Measurements from ENCODE around the gene KRT71. TPM values are rescaled to one million over a fixed set of nuclear protein-coding genes. Genes with fewer than 3 reads are reported as not detected.

The KRT71 gene
- polyA plus RNA-seq, 2 donors = not detected

GRCh38 chr12:52587563-52587962 lies 34.6 kb upstream of the KRT71 start:
- Histone ChIP-seq H3K4me3 (ENCODE audit: low read depth in 1 of 2, low read length in 2 of 2) (no peak overlapping the region), H3K4me1 (ENCODE audit: control insufficient read depth in 2 of 2, insufficient read depth in 2 of 2, low read length in 1 of 2) (no peaks in the 10 kb centered on the region), H3K9me3 (ENCODE audit: control insufficient read depth in 2 of 2, insufficient read depth in 1 of 2, low read depth in 1 of 2, low read length in 1 of 2) (no peaks in the 10 kb centered on the region), H3K36me3 (ENCODE audit: control insufficient read depth in 2 of 2, insufficient read depth in 2 of 2, low read length in 1 of 2) (no peaks in the 10 kb centered on the region), H3K27me3 (ENCODE audit: control insufficient read depth in 1 of 2, insufficient read depth in 2 of 2, low read length in 2 of 2) (no peaks in the 10 kb centered on the region), H3K27ac (ENCODE audit: low read depth in 2 of 2, low read length in 1 of 2) (no peak overlapping the region)
- WGBS, 2 donors = 83 to 88% methylated on average over 17 of the region's 17 CpGs

- Histone ChIP-seq H3K4me1 (ENCODE audit: control insufficient read depth in 2 of 2, insufficient read depth in 2 of 2, low read length in 1 of 2) (peaks cover 0 to 4% of the 10 kb centered on the region in 2 donors), H3K36me3 (ENCODE audit: control insufficient read depth in 2 of 2, insufficient read depth in 2 of 2, low read length in 1 of 2) (no peaks in the 10 kb centered on the region), H3K27me3 (ENCODE audit: control insufficient read depth in 1 of 2, insufficient read depth in 2 of 2, low read length in 2 of 2) (no peaks in the 10 kb centered on the region), H3K4me3 (ENCODE audit: low read depth in 1 of 2, low read length in 2 of 2) (no peak overlapping the region), H3K27ac (ENCODE audit: low read depth in 2 of 2, low read length in 1 of 2) (no peak overlapping the region), H3K9me3 (ENCODE audit: control insufficient read depth in 2 of 2, insufficient read depth in 1 of 2, low read depth in 1 of 2, low read length in 1 of 2) (no peaks in the 10 kb centered on the region)
- WGBS, 2 donors = 68 to 75% methylated on average over 9 of the region's 9 CpGs
These were observed 33.0 kb upstream of the KRT71 start for GRCh38 chr12:52585946-52586345.

- WGBS, 2 donors = 84 to 89% methylated on average over 3 of the region's 3 CpGs
- no peaks in the 10 kb centered on the region for H3K36me3 ChIP-seq (ENCODE audit: control insufficient read depth in 2 of 2, insufficient read depth in 2 of 2, low read length in 1 of 2)
- no peak overlapping the region for H3K27ac ChIP-seq (ENCODE audit: low read depth in 2 of 2, low read length in 1 of 2)
- H3K27me3 ChIP-seq (ENCODE audit: control insufficient read depth in 1 of 2, insufficient read depth in 2 of 2, low read length in 2 of 2) = no peaks in the 10 kb centered on the region
- no peak overlapping the region for H3K4me3 ChIP-seq (ENCODE audit: low read depth in 1 of 2, low read length in 2 of 2)
- peaks cover 0 to 7% of the 10 kb centered on the region in 2 donors for H3K4me1 ChIP-seq (ENCODE audit: control insufficient read depth in 2 of 2, insufficient read depth in 2 of 2, low read length in 1 of 2)
- H3K9me3 ChIP-seq (ENCODE audit: control insufficient read depth in 2 of 2, insufficient read depth in 1 of 2, low read depth in 1 of 2, low read length in 1 of 2) = no peaks in the 10 kb centered on the region
These were observed 32.1 kb upstream of the KRT71 start for GRCh38 chr12:52585066-52585465.

- Histone ChIP-seq H3K27ac (ENCODE audit: low read depth in 2 of 2, low read length in 1 of 2) (no peak overlapping the region), H3K4me1 (ENCODE audit: control insufficient read depth in 2 of 2, insufficient read depth in 2 of 2, low read length in 1 of 2) (peaks cover 2 to 14% of the 10 kb centered on the region in 2 donors), H3K36me3 (ENCODE audit: control insufficient read depth in 2 of 2, insufficient read depth in 2 of 2, low read length in 1 of 2) (no peaks in the 10 kb centered on the region), H3K9me3 (ENCODE audit: control insufficient read depth in 2 of 2, insufficient read depth in 1 of 2, low read depth in 1 of 2, low read length in 1 of 2) (no peaks in the 10 kb centered on the region), H3K27me3 (ENCODE audit: control insufficient read depth in 1 of 2, insufficient read depth in 2 of 2, low read length in 2 of 2) (no peaks in the 10 kb centered on the region), H3K4me3 (ENCODE audit: low read depth in 1 of 2, low read length in 2 of 2) (no peak overlapping the region)
- WGBS, 2 donors = 90 to 92% methylated on average over 9 of the region's 9 CpGs
These were observed 31.3 kb upstream of the KRT71 start for GRCh38 chr12:52584156-52584682.

GRCh38 chr12:52582971-52583456 lies 30.1 kb upstream of the KRT71 start:
- Histone ChIP-seq H3K4me3 (ENCODE audit: low read depth in 1 of 2, low read length in 2 of 2) (no peak overlapping the region), H3K27ac (ENCODE audit: low read depth in 2 of 2, low read length in 1 of 2) (peak overlapping the region; percentile 69 to 82), H3K9me3 (ENCODE audit: control insufficient read depth in 2 of 2, insufficient read depth in 1 of 2, low read depth in 1 of 2, low read length in 1 of 2) (no peaks in the 10 kb centered on the region), H3K4me1 (ENCODE audit: control insufficient read depth in 2 of 2, insufficient read depth in 2 of 2, low read length in 1 of 2) (peaks cover 2 to 14% of the 10 kb centered on the region in 2 donors), H3K27me3 (ENCODE audit: control insufficient read depth in 1 of 2, insufficient read depth in 2 of 2, low read length in 2 of 2) (no peaks in the 10 kb centered on the region), H3K36me3 (ENCODE audit: control insufficient read depth in 2 of 2, insufficient read depth in 2 of 2, low read length in 1 of 2) (no peaks in the 10 kb centered on the region)
- WGBS, 2 donors = 9 to 12% methylated on average over 7 of the region's 7 CpGs

GRCh38 chr12:52582486-52582885 lies 29.5 kb upstream of the KRT71 start:
- Histone ChIP-seq H3K9me3 (ENCODE audit: control insufficient read depth in 2 of 2, insufficient read depth in 1 of 2, low read depth in 1 of 2, low read length in 1 of 2) (no peaks in the 10 kb centered on the region), H3K36me3 (ENCODE audit: control insufficient read depth in 2 of 2, insufficient read depth in 2 of 2, low read length in 1 of 2) (no peaks in the 10 kb centered on the region), H3K27ac (ENCODE audit: low read depth in 2 of 2, low read length in 1 of 2) (peak overlapping the region; percentile 69 to 82), H3K27me3 (ENCODE audit: control insufficient read depth in 1 of 2, insufficient read depth in 2 of 2, low read length in 2 of 2) (no peaks in the 10 kb centered on the region), H3K4me3 (ENCODE audit: low read depth in 1 of 2, low read length in 2 of 2) (no peak overlapping the region), H3K4me1 (ENCODE audit: control insufficient read depth in 2 of 2, insufficient read depth in 2 of 2, low read length in 1 of 2) (peaks cover 2 to 14% of the 10 kb centered on the region in 2 donors)
- 52 to 54% methylated on average over 2 of the region's 2 CpGs for WGBS, 2 donors

GRCh38 chr12:52581481-52581880 lies 28.5 kb upstream of the KRT71 start:
- 35 to 39% methylated on average over 6 of the region's 6 CpGs for WGBS, 2 donors
- H3K9me3 ChIP-seq (ENCODE audit: control insufficient read depth in 2 of 2, insufficient read depth in 1 of 2, low read depth in 1 of 2, low read length in 1 of 2) = no peaks in the 10 kb centered on the region
- H3K36me3 ChIP-seq (ENCODE audit: control insufficient read depth in 2 of 2, insufficient read depth in 2 of 2, low read length in 1 of 2) = no peaks in the 10 kb centered on the region
- peak overlapping the region; percentile 69 to 85 for H3K27ac ChIP-seq (ENCODE audit: low read depth in 2 of 2, low read length in 1 of 2)
- H3K4me3 ChIP-seq (ENCODE audit: low read depth in 1 of 2, low read length in 2 of 2) = no peak overlapping the region
- H3K27me3 ChIP-seq (ENCODE audit: control insufficient read depth in 1 of 2, insufficient read depth in 2 of 2, low read length in 2 of 2) = no peaks in the 10 kb centered on the region
- H3K4me1 ChIP-seq (ENCODE audit: control insufficient read depth in 2 of 2, insufficient read depth in 2 of 2, low read length in 1 of 2) = peaks cover 2 to 14% of the 10 kb centered on the region in 2 donors

- H3K27ac ChIP-seq (ENCODE audit: low read depth in 2 of 2, low read length in 1 of 2) = peak overlapping the region; percentile 69 to 85
- peaks cover 2 to 14% of the 10 kb centered on the region in 2 donors for H3K4me1 ChIP-seq (ENCODE audit: control insufficient read depth in 2 of 2, insufficient read depth in 2 of 2, low read length in 1 of 2)
- H3K27me3 ChIP-seq (ENCODE audit: control insufficient read depth in 1 of 2, insufficient read depth in 2 of 2, low read length in 2 of 2) = no peaks in the 10 kb centered on the region
- H3K4me3 ChIP-seq (ENCODE audit: low read depth in 1 of 2, low read length in 2 of 2) = no peak overlapping the region
- H3K9me3 ChIP-seq (ENCODE audit: control insufficient read depth in 2 of 2, insufficient read depth in 1 of 2, low read depth in 1 of 2, low read length in 1 of 2) = no peaks in the 10 kb centered on the region
- H3K36me3 ChIP-seq (ENCODE audit: control insufficient read depth in 2 of 2, insufficient read depth in 2 of 2, low read length in 1 of 2) = no peaks in the 10 kb centered on the region
- WGBS, 2 donors = 68% methylated on average over 7 of the region's 7 CpGs
These were observed 28.1 kb upstream of the KRT71 start for GRCh38 chr12:52581066-52581465.

GRCh38 chr12:52580496-52580895 lies 27.6 kb upstream of the KRT71 start:
- H3K36me3 ChIP-seq (ENCODE audit: control insufficient read depth in 2 of 2, insufficient read depth in 2 of 2, low read length in 1 of 2) = no peaks in the 10 kb centered on the region
- no peaks in the 10 kb centered on the region for H3K27me3 ChIP-seq (ENCODE audit: control insufficient read depth in 1 of 2, insufficient read depth in 2 of 2, low read length in 2 of 2)
- no peak overlapping the region for H3K4me3 ChIP-seq (ENCODE audit: low read depth in 1 of 2, low read length in 2 of 2)
- peaks cover 2 to 14% of the 10 kb centered on the region in 2 donors for H3K4me1 ChIP-seq (ENCODE audit: control insufficient read depth in 2 of 2, insufficient read depth in 2 of 2, low read length in 1 of 2)
- 32 to 54% methylated on average over 1 of the region's 1 CpG for WGBS, 2 donors
- H3K27ac ChIP-seq (ENCODE audit: low read depth in 2 of 2, low read length in 1 of 2) = peak overlapping the region; percentile 69 to 85
- no peaks in the 10 kb centered on the region for H3K9me3 ChIP-seq (ENCODE audit: control insufficient read depth in 2 of 2, insufficient read depth in 1 of 2, low read depth in 1 of 2, low read length in 1 of 2)

All from esophagus (tissue), 2 donors.